CD4-positive, CD25-positive, alpha-beta regulatory T cell (primary cell): Measurements from ENCODE around the gene LRRC72. TPM values are rescaled to one million over a fixed set of nuclear protein-coding genes. Genes with fewer than 3 reads are reported as not detected.

Experiments
- ATAC-seq, 2 donors: fragments of 150-1000 bp; cut with Tn5 transposase; one replicate each; pipeline ENCODE4 v1.10.0; 2021; ENCODE audit warnings: low read depth in 2 of 2, moderate number of reproducible peaks in 2 of 2, moderate library complexity in 1 of 2
- DNase-seq, 3 donors: peaks; one replicate each; pipeline versions ENCODE4 v3.0.0 to v3.0.0-alpha.2; 2012 to 2022; ENCODE audit warnings: mixed read lengths in 1 of 3
- H3K27ac ChIP-seq: one replicate; pipeline ENCODE4 v1.7.0; 2013; ENCODE audit warnings: mild to moderate bottlenecking, low read length; ENCODE audit not compliant: insufficient read depth, poor library complexity, severe bottlenecking
- H3K27me3 ChIP-seq: one replicate; pipeline ENCODE4 v1.7.0; 2013; ENCODE audit warnings: low read length; ENCODE audit not compliant: control insufficient read depth, insufficient read depth
- H3K36me3 ChIP-seq: one replicate; pipeline ENCODE4 v1.7.0; 2013; ENCODE audit warnings: mild to moderate bottlenecking, low read length, moderate library complexity; ENCODE audit not compliant: control insufficient read depth, insufficient read depth
- H3K4me1 ChIP-seq: 2 replicates; pipeline ENCODE4 v1.7.0; 2013; ENCODE audit warnings: mild to moderate bottlenecking, low read length; ENCODE audit not compliant: insufficient read depth, control insufficient read depth, poor library complexity, severe bottlenecking
- H3K4me3 ChIP-seq: one replicate; pipeline ENCODE4 v1.7.0; 2013; ENCODE audit warnings: low read depth, mild to moderate bottlenecking, low read length, moderate library complexity
- H3K9me3 ChIP-seq, 2 experiments: 1 replicate in 1 of 2; 2 replicates in 1 of 2; pipeline ENCODE4 v1.7.0; 2013; ENCODE audit warnings: low read length in 2 of 2, mild to moderate bottlenecking in 1 of 2, moderate library complexity in 1 of 2; ENCODE audit not compliant: control insufficient read depth in 2 of 2
- H3K27ac Mint-ChIP-seq, 3 donors: one replicate each; pipeline ENCODE4 v1.8.0; 2020 to 2022; ENCODE audit warnings: mild to moderate bottlenecking in 3 of 3, mixed read lengths in 3 of 3, moderate library complexity in 2 of 3
- H3K27me3 Mint-ChIP-seq: one replicate; pipeline ENCODE4 v1.8.0; 2022; ENCODE audit warnings: mild to moderate bottlenecking, mixed read lengths
- H3K36me3 Mint-ChIP-seq: one replicate; pipeline ENCODE4 v1.8.0; 2020; ENCODE audit warnings: mixed read lengths
- H3K4me1 Mint-ChIP-seq, 4 donors: one replicate each; pipeline ENCODE4 v1.8.0; 2020 to 2022; ENCODE audit warnings: mixed read lengths in 4 of 4, mild to moderate bottlenecking in 1 of 4
- H3K4me3 Mint-ChIP-seq, 4 donors: one replicate each; pipeline ENCODE4 v1.8.0; 2020 to 2022; ENCODE audit warnings: mild to moderate bottlenecking in 4 of 4, mixed read lengths in 4 of 4, moderate library complexity in 3 of 4
- H3K9me3 Mint-ChIP-seq, 7 donors: one replicate each; pipeline ENCODE4 v1.8.0; 2020 to 2022; ENCODE audit warnings: mixed read lengths in 7 of 7, mild to moderate bottlenecking in 3 of 7, moderate library complexity in 2 of 7
- polyA plus RNA-seq, 4 donors: library from polyadenylated mRNA; unstranded; fragments of 300-500 nt; fragmentation: Illumina TruSeq; gene quantifications; one replicate each; pipeline ENCODE4 v1.2.3, GENCODE V29; 2021
- total RNA-seq: library from RNA; stranded (reverse); gene quantifications from one replicate; pipeline ENCODE4 v1.2.3, GENCODE V29; 2022

The LRRC72 gene
- total and polyA plus RNA-seq, 5 donors from 2014 or later = not detected

- Histone ChIP-seq H3K36me3 (no peaks in the 10 kb centered on the region), H3K4me3 (no peak overlapping the region), H3K27me3 (no peaks in the 10 kb centered on the region), H3K27ac (no peak overlapping the region), H3K9me3 (no peaks in the 10 kb centered on the region), H3K4me1 (no peaks in the 10 kb centered on the region)
- Mint-ChIP-seq H3K27ac (no peak overlapping the region), H3K27me3 (peaks cover 8% of the 10 kb centered on the region), H3K4me3 (no peak overlapping the region), H3K36me3 (no peaks in the 10 kb centered on the region), H3K9me3 (peaks cover 0 to 3% (median 0%) of the 10 kb centered on the region in 7 donors), H3K4me1 (no peaks in the 10 kb centered on the region)
- ATAC-seq (no peak), DNase-seq (no peak)
These were observed 59.7 kb downstream of the LRRC72 start for GRCh38 chr7:16586081-16586874.

- Histone ChIP-seq H3K27me3 (no peaks in the 10 kb centered on the region), H3K27ac (no peak overlapping the region), H3K9me3 (no peaks in the 10 kb centered on the region), H3K4me3 (no peak overlapping the region), H3K4me1 (no peaks in the 10 kb centered on the region), H3K36me3 (no peaks in the 10 kb centered on the region)
- H3K4me1 Mint-ChIP-seq = no peaks in the 10 kb centered on the region
- no peak for DNase-seq
- no peak overlapping the region for H3K27ac Mint-ChIP-seq
- no peak overlapping the region for H3K4me3 Mint-ChIP-seq
- peaks cover 0 to 3% (median 0%) of the 10 kb centered on the region in 7 donors for H3K9me3 Mint-ChIP-seq
- peaks cover 8% of the 10 kb centered on the region for H3K27me3 Mint-ChIP-seq
- ATAC-seq = no peak
- no peaks in the 10 kb centered on the region for H3K36me3 Mint-ChIP-seq
These were observed 60.5 kb downstream of the LRRC72 start for GRCh38 chr7:16587129-16587528.

DNA sequence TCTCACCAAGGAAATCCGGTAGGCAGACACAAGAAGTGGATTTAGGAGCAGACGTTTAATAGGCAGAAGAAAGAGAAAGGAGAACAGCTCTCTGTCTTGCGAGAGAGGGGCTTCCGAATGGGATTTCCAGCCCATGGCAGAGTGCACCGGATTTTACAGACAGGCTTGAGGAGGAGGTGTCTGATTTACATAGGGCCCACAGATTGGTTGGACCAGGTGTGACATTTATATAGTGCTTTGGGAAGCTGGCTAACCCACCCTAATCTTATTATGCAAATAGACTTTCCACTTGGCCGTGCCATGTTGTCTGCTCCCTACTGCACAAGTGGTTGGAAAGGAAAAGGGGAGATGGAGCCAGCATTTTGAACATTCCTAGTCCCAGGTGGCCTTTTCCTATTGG is 61.2 kb downstream of the LRRC72 start:
- DNase-seq (no peak), ATAC-seq (no peak)
- H3K27me3 ChIP-seq = no peaks in the 10 kb centered on the region
- Mint-ChIP-seq H3K9me3 (peaks cover 0 to 3% (median 0%) of the 10 kb centered on the region in 7 donors), H3K36me3 (no peaks in the 10 kb centered on the region), H3K27ac (no peak overlapping the region), H3K4me1 (no peaks in the 10 kb centered on the region), H3K27me3 (peaks cover 8% of the 10 kb centered on the region), H3K4me3 (no peak overlapping the region)
- no peaks in the 10 kb centered on the region for H3K36me3 ChIP-seq
- H3K4me3 ChIP-seq = no peak overlapping the region
- no peaks in the 10 kb centered on the region for H3K4me1 ChIP-seq
- H3K9me3 ChIP-seq = no peaks in the 10 kb centered on the region
- H3K27ac ChIP-seq = no peak overlapping the region

GRCh38 chr7:16589881-16590280 is 63.3 kb downstream of the LRRC72 start:
- no peak overlapping the region for H3K27ac ChIP-seq
- peaks cover 0 to 3% (median 0%) of the 10 kb centered on the region in 7 donors for H3K9me3 Mint-ChIP-seq
- H3K4me1 ChIP-seq = no peaks in the 10 kb centered on the region
- ATAC-seq (no peak), DNase-seq (no peak)
- H3K27me3 ChIP-seq = no peaks in the 10 kb centered on the region
- H3K4me1 Mint-ChIP-seq = no peaks in the 10 kb centered on the region
- H3K36me3 ChIP-seq = no peaks in the 10 kb centered on the region
- no peaks in the 10 kb centered on the region for H3K36me3 Mint-ChIP-seq
- no peak overlapping the region for H3K4me3 Mint-ChIP-seq
- H3K9me3 ChIP-seq = no peaks in the 10 kb centered on the region
- H3K4me3 ChIP-seq = no peak overlapping the region
- no peak overlapping the region for H3K27ac Mint-ChIP-seq
- H3K27me3 Mint-ChIP-seq = peaks cover 5% of the 10 kb centered on the region

- H3K27ac Mint-ChIP-seq = no peak overlapping the region
These were observed 63.8 kb downstream of the LRRC72 start for GRCh38 chr7:16590424-16590823.

DNA sequence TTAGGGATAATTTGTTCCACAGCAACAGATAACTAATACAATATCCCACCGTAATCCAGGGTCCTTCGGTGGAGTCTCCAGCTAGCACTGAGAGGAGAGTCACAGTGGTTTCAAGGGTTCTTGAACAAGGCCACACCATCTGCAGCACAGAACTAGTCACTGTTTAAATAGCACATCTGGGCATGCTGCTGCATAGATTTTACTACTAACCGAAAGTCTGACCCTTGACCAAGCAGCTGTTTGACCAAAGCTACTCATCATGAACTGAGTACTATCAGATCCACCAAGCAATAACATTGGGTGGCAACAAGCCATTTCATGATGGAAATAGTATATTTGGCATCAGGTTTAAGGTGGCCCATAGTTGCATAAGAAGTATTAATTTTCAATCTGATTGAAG is 65.8 kb downstream of the LRRC72 start:
- Histone ChIP-seq H3K27me3 (no peaks in the 10 kb centered on the region), H3K4me3 (no peak overlapping the region), H3K36me3 (no peaks in the 10 kb centered on the region), H3K4me1 (no peaks in the 10 kb centered on the region), H3K27ac (no peak overlapping the region), H3K9me3 (no peaks in the 10 kb centered on the region)
- no peak overlapping the region for H3K27ac Mint-ChIP-seq
- H3K4me3 Mint-ChIP-seq = no peak overlapping the region
- DNase-seq (no peak), ATAC-seq (no peak)
- no peaks in the 10 kb centered on the region for H3K36me3 Mint-ChIP-seq
- no peaks in the 10 kb centered on the region for H3K9me3 Mint-ChIP-seq
- no peaks in the 10 kb centered on the region for H3K27me3 Mint-ChIP-seq
- H3K4me1 Mint-ChIP-seq = no peaks in the 10 kb centered on the region

More at GRCh38 chr7:16590424-16590823, 63.8 kb downstream of the LRRC72 start:
- Mint-ChIP-seq H3K4me3 (no peak overlapping the region), H3K36me3 (no peaks in the 10 kb centered on the region), H3K4me1 (no peaks in the 10 kb centered on the region), H3K9me3 (peaks cover 0 to 2% (median 0%) of the 10 kb centered on the region in 7 donors), H3K27me3 (peaks cover under 1% of the 10 kb centered on the region)
- Histone ChIP-seq H3K27ac (no peak overlapping the region), H3K9me3 (no peaks in the 10 kb centered on the region), H3K36me3 (no peaks in the 10 kb centered on the region), H3K4me1 (no peaks in the 10 kb centered on the region), H3K4me3 (no peak overlapping the region), H3K27me3 (no peaks in the 10 kb centered on the region)
- DNase-seq (no peak), ATAC-seq (no peak)

- H3K27ac ChIP-seq = no peak overlapping the region
- Mint-ChIP-seq H3K9me3 (no peaks in the 10 kb centered on the region), H3K36me3 (peaks cover 5% of the 10 kb centered on the region), H3K27me3 (no peaks in the 10 kb centered on the region), H3K4me3 (no peak overlapping the region), H3K4me1 (no peaks in the 10 kb centered on the region), H3K27ac (no peak overlapping the region)
- H3K36me3 ChIP-seq = no peaks in the 10 kb centered on the region
- ATAC-seq (no peak), DNase-seq (no peak)
- no peaks in the 10 kb centered on the region for H3K27me3 ChIP-seq
- H3K4me1 ChIP-seq = no peaks in the 10 kb centered on the region
- H3K9me3 ChIP-seq = no peaks in the 10 kb centered on the region
- H3K4me3 ChIP-seq = no peak overlapping the region
These were observed 67.4 kb downstream of the LRRC72 start for GRCh38 chr7:16594061-16594460.

DNA sequence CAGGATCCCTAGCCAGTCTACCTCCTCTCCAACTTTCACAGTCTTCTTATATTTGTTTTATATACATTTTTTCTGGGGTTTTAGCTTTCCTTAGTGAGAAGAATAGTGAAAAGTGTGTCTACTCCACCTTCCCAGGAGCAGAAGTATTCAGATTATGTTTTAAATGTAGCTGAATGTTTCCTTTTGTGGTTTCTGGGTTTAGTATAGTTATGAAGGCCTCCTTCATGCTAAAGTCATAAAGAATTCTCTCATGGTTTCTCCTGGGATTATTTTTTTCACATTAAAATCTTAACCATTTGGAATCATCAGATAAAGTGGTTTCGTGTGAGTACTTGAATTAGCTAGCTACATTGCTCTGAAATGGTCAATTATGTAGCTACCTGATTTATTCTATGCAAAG is 68.1 kb downstream of the LRRC72 start:
- peaks cover 8% of the 10 kb centered on the region for H3K36me3 Mint-ChIP-seq
- DNase-seq = no peak

More for the DNA sequence above, 68.1 kb downstream of the LRRC72 start:
- Histone ChIP-seq H3K36me3 (peaks cover under 1% of the 10 kb centered on the region), H3K27ac (no peak overlapping the region), H3K27me3 (no peaks in the 10 kb centered on the region), H3K9me3 (no peaks in the 10 kb centered on the region), H3K4me1 (no peaks in the 10 kb centered on the region), H3K4me3 (no peak overlapping the region)
- no peak for ATAC-seq
- no peaks in the 10 kb centered on the region for H3K27me3 Mint-ChIP-seq
- no peak overlapping the region for H3K4me3 Mint-ChIP-seq
- no peak overlapping the region for H3K27ac Mint-ChIP-seq
- H3K9me3 Mint-ChIP-seq = no peaks in the 10 kb centered on the region
- no peaks in the 10 kb centered on the region for H3K4me1 Mint-ChIP-seq
